HepG2 (cell line): Measurements from ENCODE around the gene NCAPG. TPM values are rescaled to one million over a fixed set of nuclear protein-coding genes. Genes with fewer than 3 reads are reported as not detected.
A peak's percentile ranks its signal among the peaks of the same experiment; 100 is the strongest.

ENCODE experiments used
- AKAP8 ChIP-seq: sonication (generic); formaldehyde crosslinking; IDR thresholded peaks from 2 replicates; pipeline ENCODE4 v1.5.1; 2020; ENCODE audit warnings: mild to moderate bottlenecking, missing genetic modification reagents
- ESRRA ChIP-seq: sonication (generic); formaldehyde crosslinking; IDR thresholded peaks from 2 replicates; pipeline ENCODE4 v1.5.1; 2020; ENCODE audit warnings: mild to moderate bottlenecking, low read depth, missing genetic modification reagents
- GLI4 ChIP-seq: sonication (generic); formaldehyde crosslinking; IDR thresholded peaks from 2 replicates; pipeline ENCODE4 v1.5.1; 2020; ENCODE audit warnings: missing genetic modification reagents, mild to moderate bottlenecking, moderate library complexity, borderline replicate concordance
- HOXA3 ChIP-seq: sonication (generic); formaldehyde crosslinking; IDR thresholded peaks from 2 replicates; pipeline ENCODE4 v1.5.0; 2020; ENCODE audit warnings: missing genetic modification reagents
- KDM2A ChIP-seq: sonication (generic); formaldehyde crosslinking; IDR thresholded peaks from 2 replicates; pipeline ENCODE4 v1.4.0; 2020; ENCODE audit warnings: low read depth, missing genetic modification reagents, borderline replicate concordance
- KMT2A ChIP-seq: sonication (generic); formaldehyde crosslinking; IDR thresholded peaks from 2 replicates; pipeline ENCODE4 v1.4.0; 2020; ENCODE audit warnings: missing genetic modification reagents
- MTA3 ChIP-seq: sonication (generic); formaldehyde crosslinking; IDR thresholded peaks from 2 replicates; pipeline ENCODE4 v1.4.0; 2020; ENCODE audit warnings: missing genetic modification reagents
- MZF1 ChIP-seq: sonication (generic); formaldehyde crosslinking; IDR thresholded peaks from 2 replicates; pipeline ENCODE4 v1.8.1; 2023; ENCODE audit warnings: mild to moderate bottlenecking, missing genetic modification reagents, borderline replicate concordance
- SSRP1 ChIP-seq: IDR thresholded peaks from 2 replicates; pipeline ENCODE4 v1.6.1; 2016; ENCODE audit warnings: control low read depth
- TIGD3 ChIP-seq: sonication (generic); formaldehyde crosslinking; IDR thresholded peaks from 2 replicates; pipeline ENCODE4 v1.5.1; 2020; ENCODE audit warnings: mild to moderate bottlenecking, missing genetic modification reagents, borderline replicate concordance
- ZBTB21 ChIP-seq: sonication (generic); formaldehyde crosslinking; IDR thresholded peaks from 2 replicates; pipeline ENCODE4 v1.4.0; 2020; ENCODE audit warnings: missing genetic modification reagents
- ZHX2 ChIP-seq, 2 experiments: sonication (generic) in 1 of 2; formaldehyde crosslinking in 1 of 2; IDR thresholded peaks; 2 replicates each; pipeline versions ENCODE4 v1.6.1 to v1.9.0; 2014 to 2022; ENCODE audit warnings: antibody characterized with exemption in 1 of 2, borderline replicate concordance in 1 of 2, inconsistent platforms in 1 of 2, low read depth in 1 of 2, missing genetic modification reagents in 1 of 2
- ZNF33B ChIP-seq: sonication (generic); formaldehyde crosslinking; IDR thresholded peaks from 2 replicates; pipeline ENCODE4 v1.5.1; 2020; ENCODE audit warnings: mild to moderate bottlenecking, missing genetic modification reagents
- ZNF570 ChIP-seq: sonication (generic); formaldehyde crosslinking; IDR thresholded peaks from 2 replicates; pipeline ENCODE4 v1.4.0; 2020; ENCODE audit warnings: mild to moderate bottlenecking, missing genetic modification reagents, borderline replicate concordance
- ZNF646 ChIP-seq: sonication (generic); formaldehyde crosslinking; IDR thresholded peaks from 2 replicates; pipeline ENCODE4 v1.9.0; 2021; ENCODE audit warnings: mild to moderate bottlenecking, missing genetic modification reagents
- ZNF713 ChIP-seq: sonication (generic); formaldehyde crosslinking; IDR thresholded peaks from 2 replicates; pipeline ENCODE4 v1.4.0; 2020; ENCODE audit warnings: mild to moderate bottlenecking, missing genetic modification reagents
- ZSCAN25 ChIP-seq: sonication (generic); formaldehyde crosslinking; IDR thresholded peaks from 2 replicates; pipeline ENCODE4 v1.8.0; 2022; ENCODE audit warnings: mild to moderate bottlenecking, missing genetic modification reagents
- polyA plus RNA-seq, 8 experiments: library from polyadenylated mRNA; depleted of rRNA in 3 of 8; stranded (reverse) in 7 of 8; unstranded in 1 of 8; fragments of >200 nt; fragmentation: Illumina TruSeq in 4 of 8; extraction: Trizol in 4 of 8; gene quantifications; 2 replicates each; pipeline versions ENCODE4 v1.2.1 to v1.2.3, GENCODE V29; 2011 to 2016; ENCODE audit warnings: low read depth in 4 of 8, missing spikeins in 1 of 8, mixed read lengths in 1 of 8; ENCODE audit not compliant: insufficient read depth in 1 of 8
- total RNA-seq, 5 experiments: library from RNA; depleted of rRNA; stranded (reverse); fragments of >200 nt; fragmentation: Illumina TruSeq; extraction: Trizol; gene quantifications; 2 replicates each; pipeline ENCODE4 v1.2.3, GENCODE V29; 2016; ENCODE audit warnings: low read depth in 1 of 5

Gene NCAPG
- total and polyA plus RNA-seq, 2 of the 13 experiments (the other 11 are each of a cell fraction or from before 2014, with no cell fraction given), result 14.8 to 61.9 TPM

- TF ChIP-seq TIGD3 (CRISPR knock-in tag) (no peak), ZNF713 (CRISPR knock-in tag) (no peak), ZBTB21 (CRISPR knock-in tag) (no peak), KMT2A (peak; percentile 83; the same call in 1 of the 2 replicates), MZF1 (CRISPR knock-in tag) (no peak), ZNF570 (CRISPR knock-in tag) (no peak), HOXA3 (no peak), GLI4 (CRISPR knock-in tag) (no peak), ZNF33B (no peak), MTA3 (CRISPR knock-in tag) (no peak), KDM2A (CRISPR knock-in tag) (0 out of 2 replicates have a peak, but pooled peaks have one; percentile 4), ESRRA (CRISPR knock-in tag) (no peak), AKAP8 (CRISPR knock-in tag) (0 out of 2 replicates have a peak, but pooled peaks have one; percentile 40), ZSCAN25 (CRISPR knock-in tag) (no peak), ZHX2 (IDR thresholded peaks at IDR 0.05; ENCODE audit: low read depth) (no peak), ZHX2 (CRISPR knock-in tag; IDR thresholded peaks at IDR 0.05; ENCODE audit: borderline replicate concordance) (no peak), SSRP1 (CRISPR knock-in tag) (no peak), ZNF646 (CRISPR knock-in tag) (no peak)
Measured at GRCh38 chr4:17811078-17811603, 362 bp downstream of the NCAPG start (continued).
